WTC11 (cell line): ENCODE measurements around the gene HMGXB3. TPM values are rescaled to one million over a fixed set of nuclear protein-coding genes. Genes with fewer than 3 reads are reported as not detected.

Experiments used
- ATAC-seq: fragments of 200-7000 bp; cut with Tn5 transposase; 2 replicates; pipeline ENCODE4 v1.10.0; 2021; ENCODE audit warnings: mild to moderate bottlenecking, moderate library complexity
- CTCF ChIA-PET: fragments of 300-600 bp; sonication (Branson Sonifier 250); formaldehyde crosslinking; loops from one replicate; lab custom pipeline; 2021; ENCODE audit warnings: antibody characterized with exemption; lab: Charles Lee
- POLR2A ChIA-PET: fragments of 350-600 bp; sonication (Branson Sonifier 250); formaldehyde crosslinking; loops from one replicate; lab custom pipeline; 2021; ENCODE audit warnings: antibody characterized with exemption; lab: Charles Lee
- DNase-seq: peaks from one replicate; pipeline ENCODE4 v3.0.0; 2021; ENCODE audit warnings: low spot score
- H3K27ac Mint-ChIP-seq: 2 replicates; pipeline ENCODE4 v1.8.0; 2021; ENCODE audit warnings: mixed read lengths
- H3K27me3 Mint-ChIP-seq: 2 replicates; pipeline ENCODE4 v1.8.0; 2021; ENCODE audit warnings: low read depth, mild to moderate bottlenecking, moderate library complexity, mixed read lengths
- H3K36me3 Mint-ChIP-seq: 2 replicates; pipeline ENCODE4 v1.8.0; 2021; ENCODE audit warnings: mixed read lengths
- H3K4me1 Mint-ChIP-seq: 2 replicates; pipeline ENCODE4 v1.8.0; 2022; ENCODE audit warnings: mixed read lengths
- H3K4me3 Mint-ChIP-seq: 2 replicates; pipeline ENCODE4 v1.8.0; 2021; ENCODE audit warnings: mild to moderate bottlenecking, moderate library complexity, mixed read lengths
- H3K9me3 Mint-ChIP-seq: 2 replicates; pipeline ENCODE4 v1.8.0; 2021; ENCODE audit warnings: mixed read lengths
- ATF1 ChIP-seq: sonication (generic); formaldehyde crosslinking; IDR thresholded peaks from 2 replicates; pipeline ENCODE4 v1.8.1; 2023; ENCODE audit warnings: mild to moderate bottlenecking, moderate library complexity, missing genetic modification reagents
- CREB1 ChIP-seq: sonication (generic); formaldehyde crosslinking; IDR thresholded peaks from 2 replicates; pipeline ENCODE4 v1.8.0; 2023; ENCODE audit warnings: mild to moderate bottlenecking, missing genetic modification reagents
- GABPB1 ChIP-seq: sonication (generic); formaldehyde crosslinking; IDR thresholded peaks from 2 replicates; pipeline ENCODE4 v1.8.1; 2023; ENCODE audit warnings: mild to moderate bottlenecking, missing genetic modification reagents
- GTF2I ChIP-seq: fragments of 250-450 bp; sonication (Bioruptor Pico); conservative IDR thresholded peaks from 2 replicates; pipeline ENCODE4 v1.4.0; 2021; ENCODE audit warnings: mild to moderate bottlenecking
- JAZF1 ChIP-seq: fragments of 250-450 bp; sonication (Bioruptor Pico); IDR thresholded peaks from 2 replicates; pipeline ENCODE4 v1.9.0; 2021; ENCODE audit warnings: moderate library complexity, mild to moderate bottlenecking, inconsistent platforms
- JUN ChIP-seq: sonication (generic); formaldehyde crosslinking; IDR thresholded peaks from 2 replicates; pipeline ENCODE4 v1.8.0; 2023; ENCODE audit warnings: mild to moderate bottlenecking, missing genetic modification reagents
- NFYB ChIP-seq: sonication (generic); formaldehyde crosslinking; conservative IDR thresholded peaks from 2 replicates; pipeline ENCODE4 v1.8.0; 2022; ENCODE audit warnings: low read depth, missing genetic modification reagents
- PRRX2 ChIP-seq: fragments of 250-450 bp; sonication (Bioruptor Pico); IDR thresholded peaks from 2 replicates; pipeline ENCODE4 v1.8.0; 2021; ENCODE audit warnings: mild to moderate bottlenecking
- TP53 ChIP-seq: sonication (generic); formaldehyde crosslinking; IDR thresholded peaks from 2 replicates; pipeline ENCODE4 v1.8.1; 2023; ENCODE audit warnings: mild to moderate bottlenecking, missing genetic modification reagents
- ZNF138 ChIP-seq: sonication (generic); formaldehyde crosslinking; conservative IDR thresholded peaks from 2 replicates; pipeline ENCODE4 v1.8.1; 2022; ENCODE audit warnings: mild to moderate bottlenecking, moderate library complexity, missing genetic modification reagents
- ZNF317 ChIP-seq: sonication (generic); formaldehyde crosslinking; IDR thresholded peaks from 2 replicates; pipeline ENCODE4 v1.8.1; 2023; ENCODE audit warnings: low read depth, mild to moderate bottlenecking, moderate library complexity, missing genetic modification reagents, borderline replicate concordance
- ZNF416 ChIP-seq: fragments of 250-450 bp; sonication (Bioruptor Pico); IDR thresholded peaks from 2 replicates; pipeline ENCODE4 v1.9.0; 2021; ENCODE audit warnings: mild to moderate bottlenecking, inconsistent platforms
- ZNF671 ChIP-seq: fragments of 250-450 bp; sonication (Bioruptor Pico); IDR thresholded peaks from 2 replicates; pipeline ENCODE4 v1.8.0; 2021; ENCODE audit warnings: mild to moderate bottlenecking
- total RNA-seq: library from RNA; stranded (reverse); gene quantifications from 3 replicates; pipeline ENCODE4 v1.2.3, GENCODE V29; 2021
- TF ChIP-seq, protein P1 (sequence below): sonication (generic); formaldehyde crosslinking; IDR thresholded peaks from 2 replicates; pipeline ENCODE4 v1.8.1; 2023; ENCODE audit warnings: mild to moderate bottlenecking, missing genetic modification reagents, moderate library complexity
- TF ChIP-seq, protein P2 (sequence below): sonication (generic); formaldehyde crosslinking; IDR thresholded peaks from 2 replicates; pipeline ENCODE4 v1.8.1; 2023; ENCODE audit warnings: mild to moderate bottlenecking, missing genetic modification reagents, borderline replicate concordance
- TF ChIP-seq, protein P3 (sequence below): fragments of 250-450 bp; sonication (Bioruptor Pico); conservative IDR thresholded peaks from 2 replicates; pipeline ENCODE4 v1.9.0; 2021; ENCODE audit warnings: mild to moderate bottlenecking
- TF ChIP-seq, protein P4 (sequence below): fragments of 250-450 bp; sonication (Bioruptor Pico); IDR thresholded peaks from 2 replicates; pipeline ENCODE4 v1.9.0; 2021; ENCODE audit warnings: mild to moderate bottlenecking
- TF ChIP-seq, protein P5 (sequence below): sonication (generic); formaldehyde crosslinking; IDR thresholded peaks from 2 replicates; pipeline ENCODE4 v1.8.1; 2022; ENCODE audit warnings: mild to moderate bottlenecking, missing genetic modification reagents, moderate library complexity, borderline replicate concordance
- TF ChIP-seq, protein P6 (sequence below): sonication (generic); formaldehyde crosslinking; IDR thresholded peaks from 2 replicates; pipeline ENCODE4 v1.8.0; 2022; ENCODE audit warnings: missing genetic modification reagents

HMGXB3 gene
- total RNA-seq, 1 experiment from 2014 or later, result 31.6 TPM

DNA sequence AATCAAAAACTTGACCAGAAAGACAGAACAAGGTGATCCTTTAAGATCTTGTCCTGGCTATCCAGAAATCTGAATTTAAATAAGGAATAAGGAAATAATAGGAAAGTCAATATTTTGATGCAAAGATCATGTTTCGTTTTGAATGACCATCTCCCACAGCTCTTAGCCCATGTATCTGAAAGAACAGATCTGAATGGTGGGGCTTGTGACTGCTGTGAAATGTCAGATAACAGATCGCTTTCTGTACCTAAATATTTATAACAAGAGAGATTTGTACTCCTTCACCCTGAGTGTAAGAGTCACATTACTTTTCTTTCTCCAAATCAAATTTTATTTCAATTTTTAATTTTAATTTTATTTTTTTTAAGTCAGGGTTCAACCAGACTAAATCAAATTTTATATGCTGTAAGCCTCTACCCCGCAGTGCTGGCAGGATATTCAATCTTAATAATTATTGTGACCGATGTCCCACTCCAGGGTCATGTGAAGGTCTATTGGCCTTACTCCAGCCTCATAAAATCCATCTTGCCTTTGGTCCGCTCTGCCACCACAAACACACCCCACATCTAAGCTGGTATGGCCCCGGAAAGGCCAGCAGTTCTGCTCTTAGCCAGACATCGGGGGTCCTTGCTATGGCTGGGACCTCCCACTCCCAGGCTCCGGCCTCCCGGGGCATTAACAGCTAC is 47.0 kb upstream of the HMGXB3 start:
- ATAC-seq (no peak), DNase-seq (no peak)
- Mint-ChIP-seq H3K4me1 (no peaks in the 10 kb centered on the region), H3K27me3 (no peaks in the 10 kb centered on the region), H3K4me3 (no peak overlapping the region), H3K27ac (no peak overlapping the region), H3K36me3 (no peaks in the 10 kb centered on the region), H3K9me3 (no peaks in the 10 kb centered on the region)
- TF ChIP-seq ATF1 (CRISPR knock-in tag), result no peak
- TF ChIP-seq JUN, result no peak
- TF ChIP-seq, protein P1, sequence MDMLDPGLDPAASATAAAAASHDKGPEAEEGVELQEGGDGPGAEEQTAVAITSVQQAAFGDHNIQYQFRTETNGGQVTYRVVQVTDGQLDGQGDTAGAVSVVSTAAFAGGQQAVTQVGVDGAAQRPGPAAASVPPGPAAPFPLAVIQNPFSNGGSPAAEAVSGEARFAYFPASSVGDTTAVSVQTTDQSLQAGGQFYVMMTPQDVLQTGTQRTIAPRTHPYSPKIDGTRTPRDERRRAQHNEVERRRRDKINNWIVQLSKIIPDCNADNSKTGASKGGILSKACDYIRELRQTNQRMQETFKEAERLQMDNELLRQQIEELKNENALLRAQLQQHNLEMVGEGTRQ (CRISPR knock-in tag), result no peak
- TF ChIP-seq, protein P2, sequence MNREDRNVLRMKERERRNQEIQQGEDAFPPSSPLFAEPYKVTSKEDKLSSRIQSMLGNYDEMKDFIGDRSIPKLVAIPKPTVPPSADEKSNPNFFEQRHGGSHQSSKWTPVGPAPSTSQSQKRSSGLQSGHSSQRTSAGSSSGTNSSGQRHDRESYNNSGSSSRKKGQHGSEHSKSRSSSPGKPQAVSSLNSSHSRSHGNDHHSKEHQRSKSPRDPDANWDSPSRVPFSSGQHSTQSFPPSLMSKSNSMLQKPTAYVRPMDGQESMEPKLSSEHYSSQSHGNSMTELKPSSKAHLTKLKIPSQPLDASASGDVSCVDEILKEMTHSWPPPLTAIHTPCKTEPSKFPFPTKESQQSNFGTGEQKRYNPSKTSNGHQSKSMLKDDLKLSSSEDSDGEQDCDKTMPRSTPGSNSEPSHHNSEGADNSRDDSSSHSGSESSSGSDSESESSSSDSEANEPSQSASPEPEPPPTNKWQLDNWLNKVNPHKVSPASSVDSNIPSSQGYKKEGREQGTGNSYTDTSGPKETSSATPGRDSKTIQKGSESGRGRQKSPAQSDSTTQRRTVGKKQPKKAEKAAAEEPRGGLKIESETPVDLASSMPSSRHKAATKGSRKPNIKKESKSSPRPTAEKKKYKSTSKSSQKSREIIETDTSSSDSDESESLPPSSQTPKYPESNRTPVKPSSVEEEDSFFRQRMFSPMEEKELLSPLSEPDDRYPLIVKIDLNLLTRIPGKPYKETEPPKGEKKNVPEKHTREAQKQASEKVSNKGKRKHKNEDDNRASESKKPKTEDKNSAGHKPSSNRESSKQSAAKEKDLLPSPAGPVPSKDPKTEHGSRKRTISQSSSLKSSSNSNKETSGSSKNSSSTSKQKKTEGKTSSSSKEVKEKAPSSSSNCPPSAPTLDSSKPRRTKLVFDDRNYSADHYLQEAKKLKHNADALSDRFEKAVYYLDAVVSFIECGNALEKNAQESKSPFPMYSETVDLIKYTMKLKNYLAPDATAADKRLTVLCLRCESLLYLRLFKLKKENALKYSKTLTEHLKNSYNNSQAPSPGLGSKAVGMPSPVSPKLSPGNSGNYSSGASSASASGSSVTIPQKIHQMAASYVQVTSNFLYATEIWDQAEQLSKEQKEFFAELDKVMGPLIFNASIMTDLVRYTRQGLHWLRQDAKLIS (CRISPR knock-in tag), result no peak
- TF ChIP-seq, protein P3, sequence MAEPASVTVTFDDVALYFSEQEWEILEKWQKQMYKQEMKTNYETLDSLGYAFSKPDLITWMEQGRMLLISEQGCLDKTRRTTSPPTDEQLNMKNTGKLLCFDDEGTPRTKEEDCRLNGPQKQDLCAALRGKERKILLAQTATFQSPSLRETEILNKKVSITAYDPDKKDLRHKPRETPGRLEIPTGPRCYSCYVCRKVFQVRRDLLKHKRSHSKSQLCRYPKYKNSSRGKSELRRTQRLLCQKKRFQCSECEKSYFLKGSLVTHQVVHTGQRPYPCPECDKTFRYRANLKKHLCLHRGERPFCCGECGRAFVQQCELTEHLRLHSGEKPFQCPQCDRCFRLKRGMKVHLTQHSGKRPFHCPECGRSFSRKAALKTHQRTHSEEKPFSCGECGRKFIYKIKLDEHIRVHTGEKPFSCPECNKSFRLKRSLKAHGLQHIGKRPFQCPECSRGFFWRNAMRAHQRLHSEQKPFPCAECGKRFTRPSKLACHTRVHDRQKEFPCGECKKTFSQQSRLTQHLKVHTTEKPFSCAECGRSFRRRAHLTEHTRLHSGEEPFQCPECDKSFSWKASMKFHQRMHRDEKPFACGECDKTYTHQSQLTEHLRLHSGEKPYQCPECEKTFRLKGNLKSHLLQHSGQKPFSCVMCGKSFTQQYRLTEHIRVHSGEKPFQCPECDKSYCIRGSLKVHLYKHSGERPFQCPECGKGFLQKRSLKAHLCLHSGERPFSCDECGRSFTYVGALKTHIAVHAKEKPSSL (CRISPR knock-in tag), result no peak
- no peak for TF ChIP-seq ZNF138 (CRISPR knock-in tag)
- no peak for TF ChIP-seq ZNF416 (CRISPR knock-in tag)
- TF ChIP-seq GABPB1, result no peak
- no peak for TF ChIP-seq CREB1 (CRISPR knock-in tag)
- no peak for TF ChIP-seq TP53 (CRISPR knock-in tag)
- no peak for TF ChIP-seq ZNF317
- TF ChIP-seq GTF2I (CRISPR knock-in tag), result no peak
- TF ChIP-seq PRRX2, result no peak
- ChIA-PET POLR2A (no interaction called here), CTCF (interaction anchor here (2.7 kb wide), 1 partner anchor 101 kb away, joined by 9 read pairs; no protein-coding TSS in a partner anchor)

DNA sequence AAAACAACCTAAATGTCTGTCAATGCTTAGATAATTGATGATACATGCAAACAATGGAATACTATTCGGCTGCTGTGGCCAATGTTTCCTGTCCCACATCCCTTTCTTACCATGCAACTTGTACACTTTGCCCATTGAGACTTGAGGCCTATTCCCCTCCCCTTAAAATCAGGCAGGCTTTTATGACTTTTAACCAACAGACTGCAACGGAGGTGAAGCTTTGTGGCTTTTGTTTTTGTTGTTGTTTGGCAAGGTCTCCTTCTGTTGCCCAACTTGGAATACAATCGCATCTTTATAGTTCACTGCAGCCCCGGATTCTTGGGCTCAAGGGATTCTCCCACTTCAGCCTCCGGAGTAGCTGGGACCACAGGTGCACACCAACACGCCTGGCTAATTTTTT is 45.7 kb upstream of the HMGXB3 start:
- ChIA-PET CTCF (interaction anchor here (1.5 to 2.7 kb wide), 2 partner anchors 102 to 121 kb away, joined by 3 to 9 read pairs; no protein-coding TSS in a partner anchor), POLR2A (no interaction called here)
- DNase-seq (no peak), ATAC-seq (no peak)
- H3K4me1 Mint-ChIP-seq, result peaks cover 6% of the 10 kb centered on the region
- H3K27me3 Mint-ChIP-seq, result no peaks in the 10 kb centered on the region
- no peaks in the 10 kb centered on the region for H3K36me3 Mint-ChIP-seq
- H3K9me3 Mint-ChIP-seq, result no peaks in the 10 kb centered on the region
- H3K4me3 Mint-ChIP-seq, result no peak overlapping the region
- no peak overlapping the region for H3K27ac Mint-ChIP-seq
- TF ChIP-seq, protein P4, sequence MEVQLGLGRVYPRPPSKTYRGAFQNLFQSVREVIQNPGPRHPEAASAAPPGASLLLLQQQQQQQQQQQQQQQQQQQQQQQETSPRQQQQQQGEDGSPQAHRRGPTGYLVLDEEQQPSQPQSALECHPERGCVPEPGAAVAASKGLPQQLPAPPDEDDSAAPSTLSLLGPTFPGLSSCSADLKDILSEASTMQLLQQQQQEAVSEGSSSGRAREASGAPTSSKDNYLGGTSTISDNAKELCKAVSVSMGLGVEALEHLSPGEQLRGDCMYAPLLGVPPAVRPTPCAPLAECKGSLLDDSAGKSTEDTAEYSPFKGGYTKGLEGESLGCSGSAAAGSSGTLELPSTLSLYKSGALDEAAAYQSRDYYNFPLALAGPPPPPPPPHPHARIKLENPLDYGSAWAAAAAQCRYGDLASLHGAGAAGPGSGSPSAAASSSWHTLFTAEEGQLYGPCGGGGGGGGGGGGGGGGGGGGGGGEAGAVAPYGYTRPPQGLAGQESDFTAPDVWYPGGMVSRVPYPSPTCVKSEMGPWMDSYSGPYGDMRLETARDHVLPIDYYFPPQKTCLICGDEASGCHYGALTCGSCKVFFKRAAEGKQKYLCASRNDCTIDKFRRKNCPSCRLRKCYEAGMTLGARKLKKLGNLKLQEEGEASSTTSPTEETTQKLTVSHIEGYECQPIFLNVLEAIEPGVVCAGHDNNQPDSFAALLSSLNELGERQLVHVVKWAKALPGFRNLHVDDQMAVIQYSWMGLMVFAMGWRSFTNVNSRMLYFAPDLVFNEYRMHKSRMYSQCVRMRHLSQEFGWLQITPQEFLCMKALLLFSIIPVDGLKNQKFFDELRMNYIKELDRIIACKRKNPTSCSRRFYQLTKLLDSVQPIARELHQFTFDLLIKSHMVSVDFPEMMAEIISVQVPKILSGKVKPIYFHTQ (CRISPR knock-in tag), result no peak
- TF ChIP-seq, protein P5, sequence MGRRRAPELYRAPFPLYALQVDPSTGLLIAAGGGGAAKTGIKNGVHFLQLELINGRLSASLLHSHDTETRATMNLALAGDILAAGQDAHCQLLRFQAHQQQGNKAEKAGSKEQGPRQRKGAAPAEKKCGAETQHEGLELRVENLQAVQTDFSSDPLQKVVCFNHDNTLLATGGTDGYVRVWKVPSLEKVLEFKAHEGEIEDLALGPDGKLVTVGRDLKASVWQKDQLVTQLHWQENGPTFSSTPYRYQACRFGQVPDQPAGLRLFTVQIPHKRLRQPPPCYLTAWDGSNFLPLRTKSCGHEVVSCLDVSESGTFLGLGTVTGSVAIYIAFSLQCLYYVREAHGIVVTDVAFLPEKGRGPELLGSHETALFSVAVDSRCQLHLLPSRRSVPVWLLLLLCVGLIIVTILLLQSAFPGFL (CRISPR knock-in tag), result no peak
- TF ChIP-seq ZNF671 (CRISPR knock-in tag) (no peak), JAZF1 (CRISPR knock-in tag) (no peak), NFYB (CRISPR knock-in tag) (no peak)
- TF ChIP-seq, protein P6, sequence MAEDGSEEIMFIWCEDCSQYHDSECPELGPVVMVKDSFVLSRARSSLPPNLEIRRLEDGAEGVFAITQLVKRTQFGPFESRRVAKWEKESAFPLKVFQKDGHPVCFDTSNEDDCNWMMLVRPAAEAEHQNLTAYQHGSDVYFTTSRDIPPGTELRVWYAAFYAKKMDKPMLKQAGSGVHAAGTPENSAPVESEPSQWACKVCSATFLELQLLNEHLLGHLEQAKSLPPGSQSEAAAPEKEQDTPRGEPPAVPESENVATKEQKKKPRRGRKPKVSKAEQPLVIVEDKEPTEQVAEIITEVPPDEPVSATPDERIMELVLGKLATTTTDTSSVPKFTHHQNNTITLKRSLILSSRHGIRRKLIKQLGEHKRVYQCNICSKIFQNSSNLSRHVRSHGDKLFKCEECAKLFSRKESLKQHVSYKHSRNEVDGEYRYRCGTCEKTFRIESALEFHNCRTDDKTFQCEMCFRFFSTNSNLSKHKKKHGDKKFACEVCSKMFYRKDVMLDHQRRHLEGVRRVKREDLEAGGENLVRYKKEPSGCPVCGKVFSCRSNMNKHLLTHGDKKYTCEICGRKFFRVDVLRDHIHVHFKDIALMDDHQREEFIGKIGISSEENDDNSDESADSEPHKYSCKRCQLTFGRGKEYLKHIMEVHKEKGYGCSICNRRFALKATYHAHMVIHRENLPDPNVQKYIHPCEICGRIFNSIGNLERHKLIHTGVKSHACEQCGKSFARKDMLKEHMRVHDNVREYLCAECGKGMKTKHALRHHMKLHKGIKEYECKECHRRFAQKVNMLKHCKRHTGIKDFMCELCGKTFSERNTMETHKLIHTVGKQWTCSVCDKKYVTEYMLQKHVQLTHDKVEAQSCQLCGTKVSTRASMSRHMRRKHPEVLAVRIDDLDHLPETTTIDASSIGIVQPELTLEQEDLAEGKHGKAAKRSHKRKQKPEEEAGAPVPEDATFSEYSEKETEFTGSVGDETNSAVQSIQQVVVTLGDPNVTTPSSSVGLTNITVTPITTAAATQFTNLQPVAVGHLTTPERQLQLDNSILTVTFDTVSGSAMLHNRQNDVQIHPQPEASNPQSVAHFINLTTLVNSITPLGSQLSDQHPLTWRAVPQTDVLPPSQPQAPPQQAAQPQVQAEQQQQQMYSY, result no peak
